ENCODE results near the gene HOXA13.

The HOXA13 gene

DNA sequence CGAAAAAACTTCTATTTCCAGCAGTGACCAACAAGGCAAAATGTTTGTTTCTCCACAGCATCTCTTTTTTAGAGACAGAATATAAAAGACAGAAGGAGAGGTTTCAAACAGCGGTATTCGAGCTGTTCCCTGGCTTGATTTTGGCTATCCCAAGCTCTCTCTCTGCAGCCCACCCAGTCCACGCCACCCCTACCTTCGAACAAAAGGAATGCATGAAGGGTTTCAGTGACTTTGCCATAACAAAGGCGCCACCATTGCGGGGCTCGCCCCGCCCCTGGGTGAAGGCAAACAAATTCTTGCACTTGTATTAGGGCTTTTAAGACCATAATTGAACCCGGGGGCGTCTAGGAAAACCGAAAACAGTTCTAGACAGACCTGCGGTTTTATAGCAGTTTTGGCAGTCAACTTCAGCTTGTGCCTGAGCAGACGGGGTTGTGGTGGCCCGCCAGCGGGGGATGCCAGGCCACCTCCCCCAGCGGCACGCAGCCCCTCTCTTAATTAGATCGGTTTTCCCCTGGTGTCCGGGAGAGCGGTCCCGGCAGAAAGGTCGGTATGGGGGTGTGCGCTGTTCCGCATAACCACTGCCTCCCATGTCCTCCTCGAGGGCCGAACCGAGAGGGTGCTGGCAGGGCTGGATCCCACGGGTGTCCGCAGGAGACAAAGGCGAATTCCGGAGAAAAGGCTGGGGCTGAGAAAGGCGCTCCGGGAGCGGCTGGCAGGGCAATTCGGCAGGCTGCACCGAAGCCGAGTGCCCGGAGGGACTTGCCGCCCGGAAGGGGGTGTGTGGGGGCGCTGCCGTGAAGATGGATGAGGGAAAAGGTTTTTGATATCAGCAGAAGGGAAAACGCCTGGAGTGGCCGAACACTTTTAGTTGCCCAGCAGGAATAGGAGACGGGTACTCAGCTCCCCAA lies 12.2 kb downstream of the HOXA13 start:
- H3K9me3 ChIP-seq (ENCODE audit: low read depth, low read length) = no peaks in the 10 kb centered on the region
- TF ChIP-seq EZH2 (IDR thresholded peaks at IDR 0.05) = no peak
- TF ChIP-seq FOXP2 (optimal IDR thresholded peaks at IDR 0.05; ENCODE audit: control extremely low read depth, extremely low read length, insufficient read depth) = no peak
- TF ChIP-seq POLR2AphosphoS5 (IDR thresholded peaks at IDR 0.05; ENCODE audit: borderline replicate concordance, low read depth, low read length) = no peak
- H3K9ac ChIP-seq (ENCODE audit: insufficient read length) = no peak overlapping the region
- H3K27ac ChIP-seq = no peak overlapping the region
- no peaks in the 10 kb centered on the region for H3K36me3 ChIP-seq (ENCODE audit: insufficient read depth, low read length)
- DNase-seq (ENCODE audit: low read depth, low spot score) = no peak
- H3K4me3 ChIP-seq = peak overlapping the region; percentile 33; the same call in 1 of the 2 replicates

DNA sequence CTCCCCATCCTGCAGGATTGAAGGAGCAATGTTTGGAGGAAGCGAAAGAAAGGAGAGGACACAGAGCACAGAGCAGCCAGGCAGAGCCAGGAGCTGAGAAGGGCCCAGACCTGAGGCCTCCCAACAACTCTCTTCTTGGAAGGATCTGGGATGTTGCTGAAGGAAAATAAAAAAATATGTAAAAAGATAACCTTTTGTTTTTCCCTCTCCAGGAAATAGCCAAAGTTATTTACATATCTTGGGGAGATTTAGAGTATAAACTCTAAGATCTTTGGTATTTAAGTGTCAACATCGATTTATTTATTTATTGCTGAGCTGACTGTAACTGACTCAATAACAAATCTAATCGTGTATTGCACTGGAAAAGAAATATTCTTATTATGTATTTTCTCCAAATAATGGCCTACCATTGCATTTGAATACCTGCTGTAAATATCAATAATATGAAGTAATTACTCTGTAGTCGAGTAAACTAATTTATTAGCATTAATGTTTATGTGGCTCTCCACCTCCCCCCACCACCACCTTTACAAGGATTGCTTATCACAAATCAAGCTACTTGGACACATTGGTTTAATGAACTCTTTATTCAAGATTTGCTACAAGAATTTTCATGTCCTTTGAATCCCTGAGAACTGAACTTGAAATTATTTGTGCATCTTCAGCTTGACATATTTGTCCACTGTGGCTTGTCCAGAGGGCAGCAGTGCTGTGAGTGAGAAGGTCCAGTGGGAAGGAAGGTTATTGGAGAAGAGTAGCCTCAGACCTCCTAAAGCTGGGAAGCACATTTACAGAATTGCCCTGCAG lies 13.0 kb downstream of the HOXA13 start:
- H3K36me3 ChIP-seq (ENCODE audit: insufficient read depth, low read length) = no peaks in the 10 kb centered on the region
- no peak overlapping the region for H3K4me3 ChIP-seq
- H3K9ac ChIP-seq (ENCODE audit: insufficient read length) = no peak overlapping the region
- H3K9me3 ChIP-seq (ENCODE audit: low read depth, low read length) = no peaks in the 10 kb centered on the region
- DNase-seq (ENCODE audit: low read depth, low spot score) = no peak
- H3K27ac ChIP-seq = no peak overlapping the region
- TF ChIP-seq FOXP2 (optimal IDR thresholded peaks at IDR 0.05; ENCODE audit: control extremely low read depth, extremely low read length, insufficient read depth) = no peak

DNA sequence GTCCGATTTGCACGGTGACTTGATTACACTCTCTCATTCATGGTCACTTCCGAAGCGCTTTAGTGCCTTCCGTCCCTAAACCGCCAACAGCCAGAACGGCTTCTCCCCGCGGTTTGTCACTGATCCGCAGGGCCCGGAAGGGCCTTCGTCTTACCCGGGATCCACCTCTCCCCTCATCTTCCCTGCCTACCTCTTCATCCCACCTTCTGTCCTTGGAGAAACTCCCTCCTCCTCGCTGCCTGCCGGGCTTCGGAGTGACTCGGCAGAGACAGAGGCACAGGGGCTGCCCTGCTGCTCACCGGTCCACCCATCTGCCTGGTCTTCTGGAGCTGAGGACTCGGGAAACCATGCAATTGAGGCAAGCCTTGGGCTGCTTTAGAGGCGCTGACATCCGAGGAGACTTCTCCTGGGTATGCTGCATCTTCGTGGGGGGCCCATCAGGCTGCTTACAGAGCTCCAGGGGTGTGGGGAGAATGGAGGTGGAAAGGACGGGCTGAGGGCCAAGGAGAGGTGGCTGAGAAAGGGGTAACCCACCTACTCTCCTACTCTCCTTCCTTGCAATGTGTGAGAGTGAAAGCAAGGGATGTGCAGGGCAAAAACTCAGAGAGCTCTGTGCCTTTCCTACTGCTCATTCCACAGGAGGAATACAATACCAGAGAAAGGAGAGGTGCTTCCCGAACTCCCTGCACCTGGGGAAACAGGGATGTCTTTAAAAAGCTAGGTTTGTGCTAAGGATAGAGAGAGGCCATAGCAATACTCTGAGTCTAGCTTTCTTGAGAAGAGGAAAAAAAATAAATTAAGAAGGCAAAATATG lies 13.8 kb downstream of the HOXA13 start:
- no peak for TF ChIP-seq POLR2AphosphoS5 (IDR thresholded peaks at IDR 0.05; ENCODE audit: borderline replicate concordance, low read depth, low read length)
- TF ChIP-seq FOXP2 (optimal IDR thresholded peaks at IDR 0.05; ENCODE audit: control extremely low read depth, extremely low read length, insufficient read depth) = no peak
- no peak for TF ChIP-seq EZH2 (IDR thresholded peaks at IDR 0.05)
- Histone ChIP-seq H3K9me3 (ENCODE audit: low read depth, low read length) (no peaks in the 10 kb centered on the region), H3K4me3 (no peak overlapping the region), H3K9ac (ENCODE audit: insufficient read length) (no peak overlapping the region), H3K36me3 (ENCODE audit: insufficient read depth, low read length) (no peaks in the 10 kb centered on the region), H3K27ac (no peak overlapping the region)
- DNase-seq (ENCODE audit: low read depth, low spot score) = no peak

DNA sequence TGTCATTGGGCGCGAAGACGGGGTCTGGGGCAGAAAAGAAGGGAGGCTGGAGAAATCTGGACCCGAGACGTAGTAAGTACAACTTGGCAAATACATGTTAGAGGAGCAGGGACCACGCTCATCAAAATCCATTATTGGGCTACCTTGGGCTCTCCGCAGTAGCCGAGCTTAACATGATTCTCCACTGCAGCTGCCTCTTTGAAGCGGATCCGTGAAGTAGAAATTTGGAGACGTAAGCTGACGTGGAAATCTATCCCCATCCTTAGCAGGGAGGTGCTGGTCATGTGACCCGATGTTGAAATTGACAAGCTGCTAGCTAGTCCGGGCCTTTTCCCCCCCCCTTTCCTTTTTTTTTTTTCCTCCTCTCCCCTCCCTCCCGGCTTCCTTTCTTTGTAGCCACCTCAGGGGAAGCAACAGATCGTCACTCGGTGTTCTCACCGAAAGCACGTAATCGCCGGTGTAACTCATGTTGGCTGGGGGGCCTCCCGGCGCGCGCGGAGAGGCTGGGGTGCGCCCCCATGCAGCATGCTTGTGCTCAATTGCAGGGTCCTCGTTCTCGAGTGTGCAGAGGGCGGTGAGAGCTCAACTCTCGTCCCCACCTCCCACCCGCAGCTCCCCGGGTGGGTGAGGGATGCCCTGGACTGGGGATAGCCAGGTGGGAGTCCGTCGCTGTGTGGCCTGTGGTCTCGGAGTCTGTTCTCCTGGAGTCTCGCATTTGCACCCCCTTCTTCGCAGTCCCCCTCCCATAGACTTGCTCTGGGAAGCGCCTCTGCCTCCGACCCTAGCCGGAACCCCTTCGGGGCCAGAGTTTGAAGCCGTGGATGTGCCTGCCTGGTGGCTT lies 14.7 kb downstream of the HOXA13 start, which contains the start of gene HOXA11:
HOXA11 (minus strand) TSS at position 220 of the 841 bp plus-strand sequence; CDS start at position 132, 88 bp downstream.
- no peak for TF ChIP-seq POLR2AphosphoS5 (IDR thresholded peaks at IDR 0.05; ENCODE audit: borderline replicate concordance, low read depth, low read length)
- no peak for TF ChIP-seq FOXP2 (optimal IDR thresholded peaks at IDR 0.05; ENCODE audit: control extremely low read depth, extremely low read length, insufficient read depth)
- TF ChIP-seq EZH2 (IDR thresholded peaks at IDR 0.05) = no peak
- Histone ChIP-seq H3K36me3 (ENCODE audit: insufficient read depth, low read length) (no peaks in the 10 kb centered on the region), H3K9me3 (ENCODE audit: low read depth, low read length) (no peaks in the 10 kb centered on the region), H3K9ac (ENCODE audit: insufficient read length) (peak within 1 kb of the TSS; percentile 33), H3K27ac (no peak within 1 kb of the TSS), H3K4me3 (peak within 1 kb of the TSS; percentile 64)
- no peak for DNase-seq (ENCODE audit: low read depth, low spot score)

DNA sequence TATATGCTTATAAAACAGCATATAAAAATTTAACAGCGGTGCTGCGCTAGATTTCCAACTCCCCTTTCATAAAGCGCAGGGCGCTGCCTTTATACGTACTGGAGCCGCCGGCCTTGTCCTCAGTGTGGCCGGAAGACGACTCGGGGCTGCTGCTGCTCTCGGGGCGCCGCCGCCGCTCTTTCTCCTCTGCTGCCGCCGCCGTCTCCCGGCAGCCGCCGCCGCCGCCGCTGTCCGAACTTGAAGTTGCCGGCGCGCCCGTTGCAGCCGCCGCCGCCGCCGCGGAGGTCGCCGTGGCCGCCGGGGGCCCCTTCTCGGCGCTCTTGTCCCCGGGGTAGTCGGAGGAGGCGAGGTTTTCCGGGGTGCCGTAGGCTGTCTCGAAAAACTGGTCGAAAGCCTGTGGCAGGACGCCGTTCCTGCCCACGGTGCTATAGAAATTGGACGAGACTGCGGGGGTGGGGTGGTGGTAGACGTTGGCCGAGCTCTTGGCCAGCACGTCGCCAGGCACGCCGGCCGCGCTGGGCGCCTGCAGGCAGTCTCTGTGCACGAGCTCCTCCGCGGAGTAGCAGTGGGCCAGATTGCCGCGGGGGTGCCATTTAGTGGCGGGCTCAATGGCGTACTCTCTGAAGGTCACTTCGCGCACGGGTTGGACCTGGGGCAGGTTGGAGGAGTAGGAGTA lies 15.4 kb downstream of the HOXA13 start:
- no peak for DNase-seq (ENCODE audit: low read depth, low spot score)
- H3K9ac ChIP-seq (ENCODE audit: insufficient read length) = peak overlapping the region; percentile 33
- H3K9me3 ChIP-seq (ENCODE audit: low read depth, low read length) = no peaks in the 10 kb centered on the region
- H3K4me3 ChIP-seq = peak overlapping the region; percentile 64
- no peaks in the 10 kb centered on the region for H3K36me3 ChIP-seq (ENCODE audit: insufficient read depth, low read length)
- H3K27ac ChIP-seq = no peak overlapping the region
- TF ChIP-seq FOXP2 (optimal IDR thresholded peaks at IDR 0.05; ENCODE audit: control extremely low read depth, extremely low read length, insufficient read depth) (no peak), EZH2 (IDR thresholded peaks at IDR 0.05) (no peak), POLR2AphosphoS5 (IDR thresholded peaks at IDR 0.05; ENCODE audit: borderline replicate concordance, low read depth, low read length) (no peak)

DNA sequence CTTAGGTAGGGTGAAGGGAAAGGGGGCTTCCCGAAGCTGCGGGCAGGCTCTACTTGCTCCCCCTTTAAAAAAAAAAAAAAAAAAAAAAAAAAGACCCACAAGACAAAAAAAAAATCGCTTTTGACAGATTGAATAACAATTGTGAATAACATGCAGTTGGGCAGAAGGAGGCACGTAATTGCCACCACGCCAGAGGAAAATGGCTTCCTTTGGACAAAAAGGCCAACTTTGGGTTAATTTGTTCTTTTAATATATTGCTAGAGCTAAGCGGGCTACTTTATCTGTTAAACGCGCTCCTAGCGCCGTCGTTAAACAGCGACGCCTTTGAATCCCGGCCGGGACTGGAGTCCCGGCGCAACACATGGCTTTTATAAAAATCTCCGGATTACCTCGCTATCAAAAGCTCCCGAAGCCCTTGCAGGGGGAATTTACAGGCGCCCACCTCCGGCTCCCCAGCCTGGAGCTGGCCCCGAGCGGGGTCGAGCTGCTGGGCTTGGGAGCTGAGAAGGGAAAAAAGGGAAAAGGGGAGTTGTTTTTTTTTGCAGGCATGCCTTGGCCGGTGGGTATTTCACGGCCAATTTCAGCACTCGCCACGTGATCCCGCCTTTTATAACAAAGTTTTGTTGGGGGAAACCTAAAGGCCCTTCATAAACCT lies 16.1 kb downstream of the HOXA13 start:
- H3K36me3 ChIP-seq (ENCODE audit: insufficient read depth, low read length) = no peaks in the 10 kb centered on the region
- TF ChIP-seq FOXP2 (optimal IDR thresholded peaks at IDR 0.05; ENCODE audit: control extremely low read depth, extremely low read length, insufficient read depth) = no peak
- TF ChIP-seq EZH2 (IDR thresholded peaks at IDR 0.05) = no peak
- TF ChIP-seq POLR2AphosphoS5 (IDR thresholded peaks at IDR 0.05; ENCODE audit: borderline replicate concordance, low read depth, low read length) = no peak
- no peak overlapping the region for H3K27ac ChIP-seq
- H3K9ac ChIP-seq (ENCODE audit: insufficient read length) = peak overlapping the region; percentile 33
- H3K4me3 ChIP-seq = peak overlapping the region; percentile 64
- no peak for DNase-seq (ENCODE audit: low read depth, low spot score)
- no peaks in the 10 kb centered on the region for H3K9me3 ChIP-seq (ENCODE audit: low read depth, low read length)

Data from SK-N-MC (cell line).